GM21528 (cell line): ENCODE measurements around the gene GSTM4.
"Not testable (repeated sequence)": the region's sequence is repeated elsewhere in the genome, so short reads cannot be mapped to it uniquely, and the experiment has no call there.

Experiments used
- ATAC-seq: cut with Tn5 transposase; IDR thresholded peaks from one replicate; pipeline ENCODE4 v1.9.1; 2021; ENCODE audit warnings: mild to moderate bottlenecking, moderate library complexity; ENCODE audit not compliant: unreplicated experiment, low FRiP score

GSTM4 gene

DNA sequence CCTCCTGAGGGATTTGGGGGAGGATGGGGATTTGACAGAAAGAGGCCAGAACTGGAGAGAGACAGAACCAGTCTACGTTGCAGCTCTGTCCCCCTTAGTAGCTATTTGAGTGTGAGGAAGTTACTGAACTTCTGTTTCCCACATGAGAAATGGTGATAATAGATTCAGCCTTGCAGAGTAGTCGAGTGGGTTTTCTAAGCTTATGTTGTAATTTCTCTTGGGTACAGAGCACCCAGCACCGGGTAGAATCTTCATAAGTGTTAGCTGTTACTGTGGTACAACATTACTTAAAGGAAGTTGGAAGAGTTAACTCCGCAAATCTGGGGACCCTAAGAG is 4.8 kb downstream of the GSTM4 start:
- not testable (repeated sequence) for ATAC-seq

DNA sequence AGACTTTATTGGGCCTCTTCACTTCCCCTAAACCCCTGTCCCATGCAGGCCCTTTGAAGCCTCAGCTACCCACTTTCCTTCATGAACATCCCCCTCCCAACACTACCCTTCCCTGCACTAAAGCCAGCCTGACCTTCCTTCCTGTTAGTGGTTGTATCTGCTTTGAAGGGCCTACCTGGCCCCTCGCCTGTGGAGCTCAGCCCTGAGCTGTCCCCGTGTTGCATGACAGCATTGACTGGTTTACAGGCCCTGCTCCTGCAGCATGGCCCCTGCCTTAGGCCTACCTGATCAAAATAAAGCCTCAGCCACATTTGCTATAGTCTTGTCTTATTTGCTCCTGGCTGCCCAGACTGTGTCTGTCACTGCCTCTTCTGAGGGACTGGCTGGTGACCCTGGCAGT is 5.5 kb downstream of the GSTM4 start:
- ATAC-seq = no peak

DNA sequence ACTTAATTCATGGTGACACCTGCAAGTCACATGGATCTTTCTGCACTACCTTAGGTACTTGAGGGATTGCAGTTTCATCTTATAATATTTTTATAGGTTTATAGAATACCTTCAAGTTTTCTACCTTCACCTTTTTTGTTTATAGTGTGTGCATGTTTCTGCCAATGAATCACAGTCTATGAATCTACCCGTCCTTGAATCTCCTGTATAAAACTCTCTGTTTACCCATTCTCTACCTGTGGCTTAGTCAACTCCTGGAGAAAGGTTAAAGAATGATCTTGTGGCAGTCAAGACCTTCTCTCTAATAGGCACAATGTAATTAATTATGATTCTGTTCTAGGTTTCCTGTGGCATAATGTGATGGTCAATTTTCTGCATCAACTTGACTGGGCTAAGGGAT is 8.8 kb downstream of the GSTM4 start:
- no peak for ATAC-seq

DNA sequence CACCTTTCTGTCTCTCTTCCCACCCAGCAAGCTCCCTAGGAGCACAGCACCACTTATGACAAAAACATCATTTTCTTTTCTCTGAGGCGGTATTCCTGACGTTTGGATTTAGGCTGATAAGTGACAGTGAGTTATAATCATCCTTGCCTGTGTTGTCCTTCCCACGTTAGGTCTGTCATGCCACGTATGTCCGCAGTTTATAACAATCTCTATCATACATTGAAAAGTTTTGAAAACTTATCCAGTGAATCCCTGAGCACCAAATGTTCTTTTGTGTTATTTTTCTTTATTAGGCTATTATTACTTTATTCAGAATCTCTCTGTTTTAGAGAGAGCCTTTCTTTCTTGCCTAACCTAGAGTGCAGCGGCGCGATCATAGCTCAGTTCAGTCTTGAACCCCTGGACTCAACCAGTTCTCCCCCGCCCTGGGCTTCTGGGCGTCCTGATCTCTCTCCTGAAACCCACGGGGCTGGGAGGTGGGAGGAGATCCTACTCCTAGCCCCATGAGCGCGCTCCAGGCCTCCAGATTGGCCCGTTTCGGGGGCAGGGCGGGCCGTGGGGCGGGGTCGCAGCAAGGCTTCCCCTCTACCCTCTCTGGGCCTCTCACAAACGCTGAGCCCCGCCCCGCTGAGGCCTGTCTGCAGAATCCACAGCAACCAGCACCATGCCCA is 11.7 kb downstream of the GSTM4 start, which contains the start of gene GSTM2:
GSTM2 (plus strand) TSS at position 606 of the 671 bp plus-strand sequence; CDS start at position 665, 59 bp downstream.
- peak; percentile 88 for ATAC-seq

DNA sequence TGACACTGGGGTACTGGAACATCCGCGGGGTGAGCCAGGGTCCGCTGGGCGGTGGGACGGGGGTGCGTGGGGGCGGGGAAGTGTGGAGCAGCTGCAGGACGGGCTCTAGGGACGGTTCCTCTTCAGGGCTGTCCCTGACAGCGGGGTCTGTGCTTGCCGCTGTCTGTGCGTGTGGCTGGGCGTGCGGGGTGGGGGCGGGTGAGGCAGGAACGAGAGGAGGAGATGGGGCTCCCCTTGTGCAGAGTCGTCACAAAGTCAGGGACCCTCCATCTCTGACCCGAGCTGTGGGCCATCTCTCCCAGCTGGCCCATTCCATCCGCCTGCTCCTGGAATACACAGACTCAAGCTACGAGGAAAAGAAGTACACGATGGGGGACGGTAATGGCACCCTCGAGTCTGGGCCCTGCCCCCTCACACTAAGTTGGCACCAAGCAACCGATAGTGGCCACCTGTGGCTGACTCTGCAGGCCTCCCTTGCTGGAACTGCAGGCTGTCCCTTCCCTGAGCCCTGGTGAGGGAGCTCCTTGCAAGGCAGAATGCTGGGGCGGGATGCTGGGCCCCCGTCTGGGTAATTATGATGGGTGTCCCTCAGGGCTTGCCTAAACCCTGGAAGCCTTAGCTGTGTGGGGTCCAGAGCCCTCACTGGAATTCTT is 12.3 kb downstream of the GSTM4 start:
- ATAC-seq = peak; percentile 12

DNA sequence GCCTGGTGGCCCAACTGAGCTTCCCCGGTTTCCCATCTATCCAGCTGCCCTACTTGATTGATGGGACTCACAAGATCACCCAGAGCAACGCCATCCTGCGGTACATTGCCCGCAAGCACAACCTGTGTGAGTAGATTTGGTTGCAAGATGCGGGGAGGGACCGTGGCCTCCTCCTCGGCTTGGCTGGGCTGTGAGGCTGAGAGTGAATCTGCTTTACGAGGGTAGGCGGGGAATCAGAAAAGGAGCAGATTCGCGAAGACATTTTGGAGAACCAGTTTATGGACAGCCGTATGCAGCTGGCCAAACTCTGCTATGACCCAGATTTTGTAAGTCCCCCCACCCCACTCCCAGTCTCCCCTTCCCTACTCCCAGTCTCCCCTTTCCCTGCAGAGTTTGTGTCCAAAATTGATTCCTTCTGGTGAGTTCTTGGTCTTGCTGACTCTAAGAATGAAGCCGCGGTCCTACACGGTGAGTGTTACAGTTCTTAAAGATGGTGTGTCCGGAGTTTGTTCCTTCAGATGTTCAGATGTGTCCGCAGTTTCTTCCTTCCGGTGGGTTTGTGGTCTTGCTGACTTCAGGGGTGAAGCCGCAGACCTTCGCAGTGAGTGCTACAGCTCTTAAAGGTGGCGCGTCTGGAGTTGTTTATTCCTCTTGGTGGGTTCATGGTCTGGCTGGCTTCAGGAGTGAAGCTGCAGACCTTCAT is 13.5 kb downstream of the GSTM4 start:
- no peak for ATAC-seq

DNA sequence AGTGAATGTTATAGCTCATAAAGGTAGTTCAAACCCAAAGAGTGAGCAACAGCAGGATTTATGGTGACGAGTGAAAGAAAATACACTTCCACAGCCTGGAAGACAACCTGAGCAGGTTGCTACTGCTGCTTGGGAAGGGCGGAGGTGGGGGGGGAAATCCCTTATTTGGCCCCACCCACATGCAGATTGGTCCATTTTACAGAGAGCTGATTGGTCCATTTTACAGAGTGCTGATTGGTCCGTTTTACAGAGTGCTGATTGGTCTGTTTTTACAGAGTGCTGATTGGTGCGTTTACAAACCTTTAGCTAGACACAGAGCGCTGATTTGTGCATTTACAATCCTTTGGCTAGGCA is 14.0 kb downstream of the GSTM4 start:
- not testable (repeated sequence) for ATAC-seq

DNA sequence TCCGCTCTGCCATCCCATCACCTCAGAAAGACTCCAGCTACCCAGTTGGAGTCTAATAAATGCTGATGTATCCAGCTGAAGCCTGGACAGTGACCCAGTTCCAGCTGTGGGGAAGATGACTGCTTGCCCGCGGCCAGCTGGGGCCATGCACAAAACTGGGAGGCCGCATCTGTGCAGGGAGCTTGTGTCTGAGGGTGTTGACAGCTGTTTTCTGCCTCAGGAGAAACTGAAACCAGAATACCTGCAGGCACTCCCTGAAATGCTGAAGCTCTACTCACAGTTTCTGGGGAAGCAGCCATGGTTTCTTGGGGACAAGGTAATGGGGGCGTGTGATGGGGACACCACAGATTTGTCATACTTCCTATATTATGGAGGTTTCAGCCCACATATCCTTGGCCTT is 15.2 kb downstream of the GSTM4 start:
- no peak for ATAC-seq

DNA sequence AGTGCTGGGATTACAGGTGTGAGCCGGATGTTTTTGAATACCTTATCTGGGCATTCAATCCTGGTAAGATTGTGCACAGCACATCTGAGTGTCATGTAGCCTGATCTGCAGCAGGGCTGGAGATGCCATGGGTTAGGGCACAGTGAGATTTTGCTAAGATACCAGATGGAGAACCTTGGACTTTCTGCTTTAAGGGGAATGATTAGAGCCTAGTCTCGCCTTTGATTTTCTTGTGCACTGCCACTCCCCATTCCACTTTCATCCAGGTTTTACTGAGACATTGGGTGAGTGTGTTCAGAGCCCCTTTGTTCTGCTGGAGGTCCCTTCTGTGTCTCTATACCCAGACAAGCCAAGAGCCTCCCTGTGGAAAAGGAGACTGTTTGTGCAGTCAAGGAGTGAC is 18.0 kb downstream of the GSTM4 start:
- not testable (repeated sequence) for ATAC-seq

DNA sequence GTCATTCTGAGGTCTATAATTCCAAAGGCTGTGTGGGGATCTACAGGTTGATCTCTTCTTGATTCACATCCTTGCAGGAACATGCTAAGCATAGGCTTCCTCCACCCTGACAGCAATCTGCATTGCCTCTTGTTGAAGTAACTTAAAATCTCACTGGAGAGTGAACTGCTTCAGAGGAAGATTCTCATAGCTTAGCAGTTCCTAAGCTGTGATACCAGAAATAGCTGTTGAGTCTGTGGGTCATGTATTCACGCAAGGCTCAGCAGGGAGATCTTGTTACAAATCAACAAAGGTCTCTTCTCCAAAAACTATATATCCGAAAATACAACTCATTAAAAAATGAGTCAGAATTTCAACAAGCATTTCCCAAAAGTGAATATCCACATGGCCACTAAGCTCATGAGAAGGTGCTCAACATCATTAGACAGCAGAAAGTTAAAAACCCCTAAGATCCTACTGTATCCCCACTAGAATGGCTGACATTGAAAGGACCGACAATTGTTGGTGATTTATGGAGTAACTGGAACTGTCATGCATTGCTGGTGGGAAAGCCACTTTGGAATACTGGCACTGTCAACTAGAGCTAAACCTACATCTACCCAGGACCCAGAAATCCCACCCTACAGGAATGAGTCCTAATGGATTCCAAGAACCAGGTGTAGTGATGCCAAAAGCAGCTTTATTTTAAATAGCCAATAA is 20.9 kb downstream of the GSTM4 start:
- not testable (repeated sequence) for ATAC-seq

DNA sequence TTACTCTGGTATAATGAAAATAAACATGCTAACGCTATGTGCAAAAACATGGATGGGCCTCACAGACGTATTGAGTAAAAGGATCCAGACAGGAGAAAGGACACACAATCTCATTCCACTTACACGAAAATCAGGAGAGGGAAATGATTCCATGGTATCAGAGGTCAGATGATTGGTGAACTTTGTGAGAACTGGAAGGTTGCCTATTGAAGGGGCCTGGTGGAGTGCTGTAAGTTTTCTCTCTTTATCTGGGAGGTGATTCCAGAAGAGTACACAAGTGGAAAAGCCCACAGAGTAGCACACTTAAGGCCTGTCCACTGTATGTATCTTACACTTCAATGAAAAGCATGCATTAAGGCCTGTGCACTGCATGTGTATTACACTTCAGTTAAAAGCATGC is 21.6 kb downstream of the GSTM4 start:
- ATAC-seq = no peak

DNA sequence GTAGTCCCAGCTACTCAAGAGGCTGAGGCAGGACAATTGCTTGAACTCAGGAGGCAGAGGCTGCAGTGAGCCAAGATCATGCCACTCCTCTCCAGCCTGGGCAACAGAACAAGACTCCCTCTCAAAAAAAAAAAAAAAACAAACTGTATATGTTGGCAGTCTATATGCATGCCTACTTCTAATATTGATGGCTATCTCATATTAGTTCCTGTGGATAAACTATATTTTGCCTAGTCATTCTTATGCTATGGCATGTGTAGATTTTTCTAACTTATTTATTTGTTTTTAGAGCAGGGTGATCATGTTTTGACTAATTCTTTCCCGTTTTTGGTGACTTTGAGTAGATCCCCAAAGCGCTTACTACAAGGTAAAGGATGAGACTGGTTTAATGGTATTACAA is 22.7 kb downstream of the GSTM4 start:
- ATAC-seq = not testable (repeated sequence)

DNA sequence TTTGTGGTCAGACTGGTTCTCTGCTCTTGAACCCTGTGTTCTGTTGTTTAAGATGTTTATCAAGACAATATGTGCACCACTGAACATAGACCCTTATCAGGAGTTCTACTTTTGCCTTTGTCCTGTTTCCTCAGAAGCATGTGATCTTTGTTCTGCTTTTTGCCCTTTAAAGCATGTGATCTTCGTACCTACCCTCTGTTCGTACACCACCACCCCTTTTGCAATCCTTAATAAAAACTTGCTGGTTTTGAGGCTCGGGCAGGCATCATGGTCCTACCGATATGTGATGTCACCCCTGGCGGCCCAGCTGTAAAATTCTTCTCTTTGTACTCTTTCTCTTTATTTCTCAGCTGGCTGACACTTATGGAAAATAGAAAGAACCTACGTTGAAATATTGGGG is 28.9 kb downstream of the GSTM4 start:
- not testable (repeated sequence) for ATAC-seq

DNA sequence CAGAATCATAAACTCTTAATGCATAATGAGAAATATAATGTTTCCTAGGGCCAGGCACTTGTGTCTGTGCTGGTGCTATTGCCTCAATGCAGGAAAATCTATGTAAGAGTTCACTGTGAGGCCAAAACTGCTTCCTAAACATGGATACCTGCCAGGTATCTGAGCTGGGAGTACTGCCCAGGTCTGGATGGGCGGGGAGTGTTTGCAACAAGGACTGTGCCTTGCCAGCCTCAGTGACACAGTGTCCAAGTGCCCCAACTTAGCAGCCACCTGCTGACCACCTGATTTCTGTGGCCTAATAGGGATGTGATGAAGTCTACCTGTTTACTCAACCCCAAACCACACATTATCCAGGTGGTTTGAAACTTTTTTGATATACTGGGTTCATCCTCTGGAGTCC is 29.5 kb downstream of the GSTM4 start:
- not testable (repeated sequence) for ATAC-seq

DNA sequence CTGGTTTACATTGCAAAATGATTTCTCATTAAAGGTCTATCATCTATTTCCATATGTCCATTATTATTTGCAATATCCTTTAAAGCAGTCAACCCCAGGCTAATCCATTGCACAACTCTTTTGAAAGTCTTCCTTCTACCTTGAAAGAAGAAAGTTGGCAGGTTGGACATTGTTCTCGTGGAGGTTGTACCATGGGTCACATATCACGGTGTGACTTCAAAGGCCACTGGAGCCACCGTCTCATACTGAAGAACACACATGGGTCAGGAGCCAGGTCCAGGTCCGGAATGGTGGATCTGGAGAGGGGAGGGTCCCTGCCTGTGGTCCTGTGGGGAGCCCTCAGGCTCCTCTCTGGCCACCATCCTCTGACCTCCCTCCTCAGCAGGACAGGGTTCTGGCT is 30.0 kb downstream of the GSTM4 start:
- not testable (repeated sequence) for ATAC-seq

DNA sequence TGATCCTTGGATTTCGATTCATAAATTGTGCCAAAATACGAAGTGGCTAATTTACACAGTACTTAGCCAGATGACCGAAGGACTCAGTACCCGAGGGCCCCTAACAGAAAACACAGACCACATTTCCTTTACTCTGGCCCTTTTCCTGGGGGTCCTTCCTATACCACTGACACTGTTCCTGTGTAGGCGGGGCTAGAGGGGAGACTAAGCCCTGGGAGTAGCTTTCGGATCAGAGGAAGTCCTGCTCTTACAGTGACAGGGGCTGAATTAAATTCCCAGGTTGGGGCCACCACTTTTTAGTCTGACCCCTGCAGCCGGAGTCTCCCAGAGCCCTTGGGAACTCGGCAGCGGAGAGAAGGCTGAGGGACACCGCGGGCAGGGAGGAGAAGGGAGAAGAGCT is 31.2 kb downstream of the GSTM4 start:
- ATAC-seq = not testable (repeated sequence)

DNA sequence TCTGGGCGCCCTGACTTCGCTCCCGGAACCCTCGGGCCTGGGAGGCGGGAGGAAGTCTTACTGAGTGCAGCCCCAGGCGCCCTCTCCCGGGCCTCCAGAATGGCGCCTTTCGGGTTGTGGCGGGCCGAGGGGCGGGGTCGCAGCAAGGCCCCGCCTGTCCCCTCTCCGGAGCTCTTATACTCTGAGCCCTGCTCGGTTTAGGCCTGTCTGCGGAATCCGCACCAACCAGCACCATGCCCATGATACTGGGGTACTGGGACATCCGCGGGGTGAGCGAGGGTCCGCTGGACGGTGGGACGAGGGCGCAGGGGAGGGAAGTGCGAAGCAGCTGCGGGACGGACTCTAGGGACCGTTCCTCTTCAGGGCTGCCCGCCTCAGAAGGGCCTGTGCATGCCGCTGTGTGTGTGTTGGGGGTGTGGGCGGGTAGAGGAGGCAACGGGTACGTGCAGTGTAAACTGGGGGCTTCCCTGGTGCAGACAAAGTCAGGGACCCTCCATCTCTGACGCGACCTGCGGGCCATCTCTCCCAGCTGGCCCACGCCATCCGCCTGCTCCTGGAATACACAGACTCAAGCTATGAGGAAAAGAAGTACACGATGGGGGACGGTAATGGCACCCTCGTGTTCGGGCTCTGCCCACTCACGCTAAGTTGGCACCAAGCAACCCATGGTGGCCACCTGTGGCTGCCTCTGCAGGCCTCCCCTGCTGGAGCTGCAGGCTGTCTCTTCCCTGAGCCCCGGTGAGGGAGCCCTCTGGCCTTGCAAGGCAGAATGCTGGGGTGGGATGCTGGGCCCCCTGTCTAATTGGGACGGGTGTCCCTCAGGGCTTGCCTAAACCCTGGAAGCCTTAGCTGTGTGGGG is 32.0 kb downstream of the GSTM4 start, which contains the start of gene GSTM1:
GSTM1 (plus strand) TSS at position 177 of the 859 bp plus-strand sequence; CDS start at position 234, 57 bp downstream.
- peak; percentile 98 for ATAC-seq

DNA sequence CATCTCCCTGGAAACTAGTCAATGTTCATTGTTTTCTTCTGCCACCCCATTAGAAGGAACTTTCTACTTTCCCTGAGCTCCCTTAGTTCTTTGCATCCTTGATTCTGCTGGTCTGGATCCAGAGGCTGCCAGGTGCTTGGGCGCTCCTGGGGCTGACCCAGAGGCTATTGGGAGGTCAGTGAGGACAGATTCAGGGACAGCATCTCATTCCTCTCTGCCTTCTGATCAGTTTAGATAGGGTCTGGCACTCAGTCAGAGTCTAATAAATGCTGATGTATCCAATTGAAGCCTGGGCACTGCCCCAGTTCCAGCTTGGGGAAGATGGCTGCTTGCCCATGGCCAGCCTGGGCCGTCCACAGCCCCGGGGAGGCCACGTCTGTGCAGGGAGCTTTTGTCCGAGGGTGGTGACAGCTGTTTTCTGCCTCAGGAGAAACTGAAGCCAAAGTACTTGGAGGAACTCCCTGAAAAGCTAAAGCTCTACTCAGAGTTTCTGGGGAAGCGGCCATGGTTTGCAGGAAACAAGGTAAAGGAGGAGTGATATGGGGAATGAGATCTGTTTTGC is 34.0 kb downstream of the GSTM4 start:
- ATAC-seq = no peak

DNA sequence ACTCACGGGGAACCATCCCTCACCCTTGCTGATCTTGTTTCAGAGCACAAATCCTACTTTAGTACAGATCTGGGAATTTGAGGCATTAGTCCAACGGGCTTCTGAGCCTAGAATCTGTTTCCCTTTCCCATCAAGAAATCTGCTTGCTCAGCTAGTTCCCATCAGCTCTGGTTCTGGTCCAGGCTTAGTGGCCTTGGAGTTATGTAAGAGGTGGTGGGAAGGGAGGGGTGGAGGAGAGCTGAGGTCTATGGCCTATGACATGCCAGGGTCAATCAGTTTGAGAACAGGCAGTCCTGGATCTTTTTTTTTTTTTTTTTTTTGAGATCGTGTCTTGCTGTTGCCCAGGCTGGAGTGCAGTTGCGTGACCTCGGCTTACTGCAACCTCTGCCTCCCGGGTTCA is 35.9 kb downstream of the GSTM4 start:
- ATAC-seq = no peak

DNA sequence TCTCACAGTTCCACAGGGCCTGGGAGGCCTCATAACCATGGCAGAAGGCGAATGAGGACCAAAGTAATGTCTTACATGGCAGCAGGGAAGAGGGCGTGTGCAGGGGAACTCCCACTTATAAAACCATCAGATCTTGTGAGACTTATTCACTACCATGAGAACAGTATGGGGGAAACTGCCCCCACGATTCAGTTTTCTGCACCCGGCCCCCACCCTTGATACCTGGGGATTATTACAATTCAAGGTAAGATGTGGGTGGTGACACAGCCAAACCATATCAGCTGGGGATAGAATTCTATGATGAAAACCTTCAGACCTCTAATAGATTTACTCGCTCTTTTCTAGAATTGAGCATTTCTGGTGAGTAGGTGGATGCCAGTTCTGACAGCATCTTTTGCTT is 38.5 kb downstream of the GSTM4 start:
- ATAC-seq = not testable (repeated sequence)
